Choroid plexus epithelial cell (primary cell): ENCODE measurements around the gene CITED1.

ENCODE experiments used
- DNase-seq: peaks from one replicate; pipeline ENCODE4 v3.0.0-alpha.2; 2010; ENCODE audit warnings: low read depth
- H3K4me3 ChIP-seq: 2 replicates; pipeline ENCODE4 v1.5.1; 2011; ENCODE audit warnings: low read depth, mild to moderate bottlenecking, control low read depth, low read length, moderate library complexity
- TF ChIP-seq, protein P1 (sequence below): conservative IDR thresholded peaks from 2 replicates; pipeline ENCODE4 v1.5.1; 2011; ENCODE audit warnings: low read depth, mild to moderate bottlenecking, control low read depth, inconsistent platforms, low read length, moderate library complexity

The CITED1 gene

DNA sequence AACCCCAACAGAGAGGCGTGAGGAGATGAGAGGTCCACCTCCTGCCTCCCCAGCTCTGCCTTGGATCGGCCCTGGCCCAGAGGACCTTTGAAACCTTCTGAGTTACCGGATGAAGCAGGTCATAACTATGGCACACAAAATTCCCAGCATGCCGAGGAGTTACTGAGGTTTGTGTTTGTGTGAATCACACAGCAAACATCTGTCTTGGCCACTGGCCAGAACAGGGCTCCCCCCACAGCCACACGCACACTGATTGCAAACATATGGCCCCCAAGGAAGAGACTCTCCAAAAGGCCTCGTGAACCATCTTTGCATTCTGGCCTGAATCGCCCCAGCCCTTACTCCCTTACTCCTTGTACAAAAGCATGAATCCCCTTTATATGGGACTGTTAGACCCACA lies 47.5 kb downstream of the CITED1 start:
- TF ChIP-seq, protein P1, sequence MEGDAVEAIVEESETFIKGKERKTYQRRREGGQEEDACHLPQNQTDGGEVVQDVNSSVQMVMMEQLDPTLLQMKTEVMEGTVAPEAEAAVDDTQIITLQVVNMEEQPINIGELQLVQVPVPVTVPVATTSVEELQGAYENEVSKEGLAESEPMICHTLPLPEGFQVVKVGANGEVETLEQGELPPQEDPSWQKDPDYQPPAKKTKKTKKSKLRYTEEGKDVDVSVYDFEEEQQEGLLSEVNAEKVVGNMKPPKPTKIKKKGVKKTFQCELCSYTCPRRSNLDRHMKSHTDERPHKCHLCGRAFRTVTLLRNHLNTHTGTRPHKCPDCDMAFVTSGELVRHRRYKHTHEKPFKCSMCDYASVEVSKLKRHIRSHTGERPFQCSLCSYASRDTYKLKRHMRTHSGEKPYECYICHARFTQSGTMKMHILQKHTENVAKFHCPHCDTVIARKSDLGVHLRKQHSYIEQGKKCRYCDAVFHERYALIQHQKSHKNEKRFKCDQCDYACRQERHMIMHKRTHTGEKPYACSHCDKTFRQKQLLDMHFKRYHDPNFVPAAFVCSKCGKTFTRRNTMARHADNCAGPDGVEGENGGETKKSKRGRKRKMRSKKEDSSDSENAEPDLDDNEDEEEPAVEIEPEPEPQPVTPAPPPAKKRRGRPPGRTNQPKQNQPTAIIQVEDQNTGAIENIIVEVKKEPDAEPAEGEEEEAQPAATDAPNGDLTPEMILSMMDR: no peak
- DNase-seq: peak; percentile 83
- no peak overlapping the region for H3K4me3 ChIP-seq

DNA sequence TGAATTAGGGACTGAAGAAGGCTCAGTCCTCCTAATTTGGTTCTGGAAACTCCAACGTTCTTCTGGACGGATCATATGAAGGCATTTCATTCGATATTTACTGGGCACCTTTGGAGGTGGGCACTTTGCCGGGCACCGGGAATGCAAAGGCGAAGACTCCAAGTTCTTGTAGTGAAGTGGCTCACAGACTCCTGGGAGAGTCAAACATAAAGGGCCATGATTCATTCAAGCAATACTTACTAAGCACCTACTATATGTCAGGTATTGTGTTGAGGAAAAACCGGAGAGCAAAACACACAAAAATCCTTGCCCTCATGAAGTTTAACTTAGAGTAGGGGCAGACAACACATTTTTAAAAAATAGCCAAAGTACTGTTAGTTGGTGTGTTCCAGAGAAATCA lies 49.9 kb downstream of the CITED1 start:
- DNase-seq: no peak
- TF ChIP-seq, protein P1: no peak
- H3K4me3 ChIP-seq: no peak overlapping the region

DNA sequence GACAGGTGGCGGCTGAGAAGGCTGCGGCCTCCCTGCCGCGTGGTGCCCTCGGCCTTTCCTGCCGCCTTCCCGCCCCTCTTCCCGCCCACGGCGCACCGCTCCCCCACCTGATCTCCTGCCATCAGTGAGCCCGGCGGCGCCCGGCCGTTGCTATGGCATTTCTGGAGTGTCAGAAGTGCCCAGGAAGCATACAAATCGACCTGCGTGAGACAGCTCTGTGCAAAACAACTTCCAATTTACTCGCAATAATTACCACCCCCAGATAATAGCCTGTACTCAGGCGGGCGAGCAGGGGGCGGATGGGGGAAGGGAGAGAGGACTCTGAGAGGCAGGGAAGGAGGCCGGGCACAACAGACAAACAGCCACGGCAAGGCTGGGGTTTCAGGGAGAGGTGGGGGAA lies 50.3 kb downstream of the CITED1 start:
- H3K4me3 ChIP-seq: peak overlapping the region; percentile 32

DNA sequence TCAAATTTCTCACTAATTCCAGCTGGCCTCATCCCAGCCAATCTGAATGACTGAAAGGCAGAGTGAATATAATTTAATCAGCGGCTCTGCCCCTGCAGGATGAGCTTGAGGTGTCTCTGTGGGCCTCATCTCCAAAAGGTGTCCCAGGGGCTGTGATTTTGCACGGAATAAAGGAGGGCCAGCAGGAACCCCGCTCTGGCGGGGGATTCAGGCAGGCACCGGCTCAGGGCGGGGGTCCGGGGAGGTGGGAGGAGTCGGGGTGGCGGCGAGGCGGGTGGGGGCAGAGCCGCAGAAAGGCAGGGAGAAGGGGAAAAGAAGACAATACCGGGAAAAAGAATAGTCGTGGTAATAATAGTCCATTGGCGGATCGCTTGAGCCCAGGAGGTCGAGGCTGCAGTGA lies 50.9 kb downstream of the CITED1 start:
- TF ChIP-seq, protein P1: no peak
- H3K4me3 ChIP-seq: no peak overlapping the region
- no peak for DNase-seq

More for the DNA sequence above, 50.3 kb downstream of the CITED1 start:
- TF ChIP-seq, protein P1: no peak
- DNase-seq: no peak

DNA sequence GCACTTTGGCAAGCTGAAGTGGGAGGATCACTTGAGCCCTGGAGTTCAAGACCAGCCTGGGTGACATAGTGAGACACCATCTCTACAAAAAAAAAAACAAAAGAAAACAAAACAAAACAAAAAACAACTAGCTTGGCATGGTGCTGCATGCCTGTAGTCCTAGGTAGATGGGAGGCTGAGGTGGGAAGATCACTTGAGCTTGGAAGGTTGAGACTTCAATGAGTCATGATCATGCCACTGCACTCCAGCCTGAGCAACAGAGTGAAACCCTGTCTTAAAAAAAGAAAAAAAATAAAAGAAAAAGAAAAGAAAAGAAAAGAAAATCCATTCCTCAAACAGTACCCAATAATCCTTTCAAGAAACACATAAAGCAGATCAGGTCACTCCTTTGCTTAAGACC lies 52.0 kb downstream of the CITED1 start:
- no peak for DNase-seq
- TF ChIP-seq, protein P1: no peak
- no peak overlapping the region for H3K4me3 ChIP-seq
